HG03097 (cell line): ENCODE results near the gene TCEAL4.

Experiments
- ATAC-seq: cut with Tn5 transposase; IDR thresholded peaks from one replicate; pipeline ENCODE4 v1.9.1; 2021; ENCODE audit not compliant: unreplicated experiment, low FRiP score

The TCEAL4 gene

DNA sequence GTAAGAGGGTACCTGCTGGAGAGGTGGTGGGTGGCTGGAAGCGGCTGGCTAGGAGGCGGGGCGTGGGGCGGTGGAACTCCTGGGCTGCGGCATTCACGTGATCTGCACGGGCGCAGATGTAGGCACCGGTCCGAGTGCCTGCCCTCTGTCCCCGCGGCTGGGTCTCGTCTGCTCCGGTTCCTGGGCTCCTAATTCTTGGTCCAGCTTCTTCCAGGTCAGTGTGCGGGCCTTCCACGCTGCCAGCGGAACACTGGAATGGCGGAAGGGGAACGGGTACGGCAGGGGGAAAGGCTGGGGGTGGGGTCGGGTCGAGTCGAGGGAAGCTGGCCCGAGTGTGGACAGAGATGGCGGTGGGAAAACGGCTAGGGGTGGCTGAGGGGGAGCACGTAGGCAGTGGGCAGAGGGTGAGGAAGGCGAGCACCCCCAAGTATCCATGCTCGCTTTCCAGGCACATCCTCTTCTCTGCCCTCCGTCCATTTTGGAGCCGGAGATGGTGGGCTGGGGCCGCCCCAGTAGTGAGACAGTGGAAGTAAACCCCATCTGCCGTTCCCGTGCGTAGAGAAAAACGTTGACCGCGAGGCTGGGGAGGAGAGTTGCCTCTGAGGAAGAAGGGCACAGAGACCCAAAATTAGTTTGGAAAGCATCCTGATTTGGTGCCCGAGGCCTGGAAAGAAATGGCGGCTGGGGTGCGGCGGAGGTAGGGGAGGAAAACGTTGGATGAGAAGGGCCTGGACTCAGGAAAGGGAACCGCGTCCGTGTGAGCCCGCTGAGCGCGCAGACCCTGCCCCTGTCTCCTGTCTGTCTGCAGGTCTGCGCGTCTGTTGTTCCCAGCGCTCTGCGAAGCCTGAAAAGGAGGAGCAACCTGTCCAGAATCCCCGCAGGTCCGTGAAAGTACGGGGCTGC is at the start of gene TCEAL4:
TCEAL4 (plus strand) TSS at position 105 of the 903 bp plus-strand sequence. CDS start 1,161 bp downstream, outside the sequence.
- ATAC-seq, result no peak

DNA sequence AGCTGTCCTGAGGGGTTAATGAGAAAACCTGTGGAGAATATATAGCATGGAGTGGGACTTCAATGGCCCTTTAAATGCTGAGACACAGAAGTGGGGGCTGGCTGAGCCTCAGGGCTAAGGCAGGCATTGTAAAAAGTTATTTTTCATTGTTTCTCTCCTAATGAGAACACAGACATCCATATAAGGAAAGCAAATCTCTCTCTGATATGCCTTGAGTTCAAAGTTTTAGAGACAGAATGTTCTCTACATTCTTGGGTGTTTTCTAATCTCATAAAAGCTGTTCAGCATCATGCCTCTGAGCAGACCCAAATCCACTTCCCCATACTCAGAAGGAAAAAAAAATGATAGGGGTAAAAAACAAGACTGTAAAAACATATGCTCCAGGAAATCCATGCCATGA is 49.2 kb upstream of the TCEAL4 start:
- no peak for ATAC-seq

DNA sequence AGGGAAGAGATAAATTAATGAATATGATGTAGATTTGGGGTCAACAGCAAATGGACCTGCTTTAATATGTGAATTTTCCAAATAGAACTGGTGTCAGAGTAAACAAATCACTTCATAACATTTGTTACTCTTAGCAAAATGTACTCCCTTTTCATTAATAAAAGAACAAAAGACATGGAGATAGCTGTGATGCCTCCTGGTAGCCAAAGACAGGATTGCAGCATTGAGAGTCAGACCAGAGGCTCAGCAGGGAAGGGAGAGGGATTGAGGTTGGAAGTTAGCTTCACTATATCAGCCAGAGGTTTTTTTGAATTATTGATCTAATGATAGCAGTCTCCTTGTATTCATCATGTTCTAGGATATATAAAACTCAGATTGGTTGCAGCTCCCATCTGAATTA is 48.6 kb upstream of the TCEAL4 start:
- ATAC-seq, result no peak

DNA sequence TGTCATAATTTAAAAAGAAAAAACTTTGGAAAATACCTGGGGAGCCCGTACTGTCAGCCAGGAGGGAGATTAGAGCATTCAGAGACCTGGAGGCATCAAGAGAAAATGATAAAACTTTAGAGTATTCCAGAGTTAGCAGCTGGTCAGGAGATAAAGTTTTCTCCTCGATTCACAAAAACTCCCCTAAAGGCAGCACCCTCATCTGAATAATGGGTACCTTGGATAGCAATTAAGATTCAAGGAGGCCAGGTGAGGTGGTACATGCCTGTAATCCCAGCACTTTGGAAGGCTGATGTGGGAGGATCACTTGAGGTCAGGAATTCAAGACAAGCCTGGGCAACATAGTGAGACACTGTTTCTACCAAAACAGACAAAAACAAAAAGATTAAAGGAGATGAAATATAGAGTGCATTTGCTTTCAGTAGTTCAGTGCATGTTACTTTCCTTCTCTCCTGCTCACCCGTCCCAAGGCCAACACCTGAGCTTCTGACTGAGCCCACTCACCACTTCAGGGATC is 47.4 kb upstream of the TCEAL4 start:
- ATAC-seq, result no peak

DNA sequence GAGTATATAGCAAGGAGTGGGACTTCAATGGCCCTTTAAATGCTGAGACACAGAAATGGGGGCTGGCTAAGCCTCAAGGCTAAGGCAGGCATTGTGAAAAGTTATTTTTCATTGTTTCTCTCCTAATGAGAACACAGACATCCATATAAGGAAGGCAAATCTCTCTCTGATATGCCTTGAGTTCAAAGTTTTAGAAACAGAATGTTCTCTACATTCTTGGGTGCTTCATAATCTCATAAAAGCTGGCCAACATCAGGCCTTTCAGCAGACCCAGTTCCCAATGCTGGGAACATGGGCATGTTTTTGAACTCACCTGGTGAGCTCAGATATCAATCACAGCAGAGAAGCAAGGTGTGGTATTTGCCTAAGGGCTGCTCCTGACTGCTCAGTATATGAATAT is 46.6 kb upstream of the TCEAL4 start:
- ATAC-seq, result no peak

DNA sequence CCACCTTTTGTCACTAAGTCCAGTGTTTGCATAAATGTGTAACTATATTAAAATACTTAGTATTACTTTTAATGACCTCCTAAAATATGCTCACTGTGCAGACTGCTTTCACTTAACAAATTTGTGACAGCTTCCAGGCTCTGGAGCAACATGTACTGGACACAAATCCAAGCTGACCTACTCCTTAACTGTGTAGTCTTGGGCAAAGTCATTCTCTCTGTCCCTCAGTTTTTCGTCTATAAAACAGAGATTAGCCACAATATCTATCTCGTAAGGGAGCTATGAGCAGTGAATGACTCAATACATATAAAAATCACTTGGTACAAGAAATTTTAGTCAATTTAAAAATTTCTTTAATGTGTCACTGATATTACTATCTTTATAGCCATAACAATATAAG is 45.6 kb upstream of the TCEAL4 start:
- no peak for ATAC-seq

DNA sequence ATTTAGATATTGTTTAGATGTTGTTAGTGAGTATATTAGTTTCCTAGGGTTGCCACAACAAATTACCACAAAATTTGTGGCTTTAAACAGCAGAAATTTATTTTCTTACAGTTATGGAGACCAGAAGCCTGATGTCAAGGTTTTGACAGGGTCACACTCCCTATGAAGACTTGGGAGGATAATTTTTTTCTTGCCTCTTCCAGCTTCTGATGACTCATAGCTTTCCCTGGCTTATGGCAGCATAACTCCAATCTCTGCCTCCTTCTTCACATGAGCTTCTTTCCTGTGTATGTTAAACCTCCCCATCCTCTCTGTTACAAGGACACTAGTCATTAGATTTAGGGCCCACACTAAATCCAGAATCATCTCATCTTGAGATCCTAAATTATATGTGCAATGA is 45.2 kb upstream of the TCEAL4 start:
- no peak for ATAC-seq

DNA sequence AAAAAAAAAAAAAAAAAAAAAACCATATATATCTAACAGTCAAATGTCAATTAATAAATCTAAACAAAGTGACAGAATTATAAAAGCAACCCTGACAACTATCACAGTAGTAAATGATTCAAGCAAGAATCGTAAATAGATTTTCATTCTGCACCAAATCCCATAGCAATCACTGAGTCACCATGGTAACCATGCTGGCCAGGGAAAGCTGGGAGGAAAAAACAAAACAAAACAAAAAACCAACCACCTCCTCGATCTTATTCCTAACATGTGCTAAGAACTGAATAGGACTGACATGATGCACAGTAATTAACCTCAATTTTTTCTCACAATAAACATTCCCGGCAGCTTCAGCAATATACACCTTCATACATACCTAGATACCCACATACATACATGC is 35.4 kb upstream of the TCEAL4 start:
- no peak for ATAC-seq

DNA sequence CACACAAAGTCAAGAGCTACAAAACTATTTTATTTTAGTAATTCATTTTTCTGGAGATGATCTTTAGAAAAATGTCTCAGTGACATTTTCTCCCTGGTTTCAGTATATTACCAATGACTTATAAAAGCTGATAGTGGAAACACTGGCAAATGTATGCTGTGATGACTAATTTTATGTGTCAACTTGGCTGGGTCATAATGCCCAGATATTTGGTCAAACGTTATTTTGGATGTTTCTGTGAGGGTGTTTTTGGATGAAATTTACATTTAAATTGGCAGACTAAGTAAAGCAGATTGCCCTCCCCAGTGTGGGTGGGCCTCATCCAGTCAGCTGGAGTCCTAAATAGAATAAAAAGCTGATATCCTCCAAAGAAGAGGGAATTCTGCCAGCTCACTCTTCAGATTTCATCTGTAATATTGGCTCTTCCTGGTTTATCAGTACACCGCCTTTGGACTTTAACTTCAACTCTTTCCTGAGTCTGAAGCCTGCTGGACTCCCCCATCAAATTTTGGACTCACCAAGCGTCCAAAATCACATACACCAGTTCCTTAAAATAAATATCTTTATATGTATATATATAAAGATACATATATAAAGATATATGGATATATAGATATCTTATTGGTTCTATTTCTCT is 34.8 kb upstream of the TCEAL4 start:
- ATAC-seq, result no peak

DNA sequence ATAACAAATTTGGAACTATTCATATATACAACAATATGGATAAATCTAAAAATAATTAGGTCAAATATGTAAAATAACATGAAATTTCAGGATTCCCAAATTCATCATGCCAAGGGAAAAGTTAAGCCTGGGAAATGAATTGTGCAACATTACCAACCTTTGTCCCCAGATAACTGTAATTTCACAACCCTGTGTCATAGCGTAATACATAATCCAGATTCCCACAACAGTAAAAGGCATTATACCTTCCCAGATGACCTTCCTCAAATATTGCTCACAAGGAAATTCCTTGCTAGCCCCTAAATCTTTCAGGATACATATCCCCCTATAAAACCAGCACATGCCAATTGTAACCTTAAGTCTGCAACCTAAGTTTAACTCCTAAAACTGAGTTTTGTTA is 33.1 kb upstream of the TCEAL4 start:
- ATAC-seq, result no peak

DNA sequence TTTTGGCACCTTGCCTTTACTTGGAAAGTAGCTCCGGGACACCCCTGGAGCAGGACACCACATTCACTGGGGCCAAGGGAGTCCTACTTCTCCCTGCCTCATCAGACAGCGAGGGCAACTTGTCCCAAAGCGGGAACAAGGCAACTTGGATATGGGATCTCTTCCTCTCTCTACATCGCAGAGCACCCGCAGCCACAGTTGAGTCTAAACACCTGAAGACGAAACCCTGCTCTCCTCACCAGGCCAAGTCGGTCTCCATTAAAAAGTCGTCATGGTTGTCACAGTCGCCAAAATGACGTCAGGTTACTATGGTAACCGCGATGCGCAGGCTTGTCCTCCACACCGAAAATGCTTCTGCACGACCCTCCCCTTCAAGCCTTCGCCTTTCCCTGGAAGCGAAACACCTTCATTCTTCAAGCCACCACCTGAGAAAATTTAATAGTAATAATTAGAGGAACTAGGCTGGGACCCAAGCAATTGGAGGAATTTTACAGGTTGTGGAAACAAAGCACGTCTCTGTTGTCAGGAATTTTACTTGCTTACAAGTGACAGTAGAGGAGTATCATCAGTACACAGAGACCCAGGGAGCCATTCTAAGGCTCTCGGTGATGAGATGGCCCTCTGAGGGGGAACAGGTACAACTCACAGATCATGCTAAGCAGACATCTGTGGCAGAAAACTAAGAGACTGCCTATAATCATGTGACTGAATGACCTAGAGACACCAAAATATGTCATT is 30.5 kb upstream of the TCEAL4 start:
- ATAC-seq, result peak; percentile 85

DNA sequence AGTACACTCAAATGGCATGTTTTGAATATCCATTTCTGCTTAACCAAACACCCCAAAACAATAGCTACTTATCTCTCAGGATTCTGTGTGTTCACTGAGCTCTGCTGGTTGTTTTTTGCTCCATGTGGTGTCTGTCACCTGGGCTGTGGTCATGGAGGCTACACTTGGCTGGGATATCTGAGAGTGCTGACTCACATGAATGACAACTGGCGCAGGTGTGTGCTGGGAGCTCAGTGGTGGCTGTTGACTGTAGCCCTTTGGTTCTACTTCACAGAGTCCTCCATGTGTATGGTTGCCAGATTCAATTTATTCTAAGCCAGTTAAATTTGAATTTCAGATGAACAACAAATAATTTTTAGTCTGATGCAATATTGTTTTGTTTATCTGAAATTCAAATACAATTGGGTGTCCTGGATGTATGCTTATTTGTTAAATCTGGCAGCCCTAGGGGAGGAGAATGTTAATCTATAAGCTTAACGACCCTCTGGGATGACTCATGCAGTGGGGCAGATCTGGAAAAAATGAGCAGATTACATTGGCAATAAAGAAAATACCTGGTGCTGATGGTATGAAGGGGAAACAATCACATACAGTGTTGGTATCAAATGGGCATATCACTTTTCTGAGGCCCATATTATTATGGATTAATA is 28.2 kb upstream of the TCEAL4 start:
- no peak for ATAC-seq

DNA sequence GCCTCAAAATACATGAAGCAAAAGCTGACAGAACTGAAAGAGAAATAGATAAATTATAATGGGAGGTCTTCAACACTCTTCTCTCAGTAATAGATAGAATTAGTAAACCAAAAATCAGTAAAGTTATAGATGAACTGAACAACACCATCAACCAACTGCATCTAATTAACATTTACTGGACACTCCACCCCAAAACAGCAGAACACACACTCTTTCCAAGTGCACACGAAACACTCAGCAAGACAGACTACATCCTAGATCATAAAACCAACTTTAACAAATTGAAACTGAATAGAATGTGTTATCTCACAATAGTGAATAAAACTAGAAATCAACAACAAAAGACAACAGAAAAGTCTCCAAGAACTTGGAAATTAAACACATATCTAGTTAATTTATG is 25.1 kb upstream of the TCEAL4 start:
- no peak for ATAC-seq

DNA sequence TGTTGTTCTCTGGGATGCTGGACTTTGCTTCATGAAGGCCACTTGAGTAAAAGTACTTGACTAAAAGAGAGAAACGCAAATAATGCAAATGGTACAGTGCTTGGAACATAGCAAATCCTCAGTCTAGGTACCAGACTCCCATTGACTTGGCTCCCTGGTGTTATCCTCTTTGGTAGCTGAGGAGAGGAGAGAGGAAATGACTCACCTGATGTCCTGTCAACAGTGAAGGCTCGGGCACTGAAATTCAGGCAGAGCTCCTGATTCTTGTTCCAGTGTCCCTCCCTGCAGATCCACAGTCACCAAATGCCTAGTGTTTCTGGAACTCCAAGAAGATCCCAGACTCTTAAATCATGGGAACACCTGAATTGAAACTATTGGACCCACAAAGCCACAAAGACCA is 22.5 kb upstream of the TCEAL4 start:
- no peak for ATAC-seq

DNA sequence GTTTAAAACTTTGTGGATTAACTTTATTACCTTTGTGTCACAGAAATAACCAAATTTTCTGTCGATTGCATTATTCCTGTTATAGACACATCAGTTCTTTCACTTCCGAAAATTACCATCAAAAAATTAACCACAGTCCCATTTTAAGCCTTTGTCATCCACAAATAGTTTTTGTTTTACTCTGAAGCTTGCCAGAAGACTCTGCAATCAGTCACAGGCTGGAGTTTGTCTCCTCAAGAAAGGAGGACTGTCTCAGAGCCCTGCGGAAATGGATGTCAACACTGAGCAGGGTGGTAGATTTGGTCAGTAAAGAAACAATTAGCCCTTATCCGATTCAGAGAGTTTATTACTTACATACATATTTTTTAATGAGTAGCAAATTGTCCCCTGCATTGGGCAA is 20.1 kb upstream of the TCEAL4 start:
- no peak for ATAC-seq

DNA sequence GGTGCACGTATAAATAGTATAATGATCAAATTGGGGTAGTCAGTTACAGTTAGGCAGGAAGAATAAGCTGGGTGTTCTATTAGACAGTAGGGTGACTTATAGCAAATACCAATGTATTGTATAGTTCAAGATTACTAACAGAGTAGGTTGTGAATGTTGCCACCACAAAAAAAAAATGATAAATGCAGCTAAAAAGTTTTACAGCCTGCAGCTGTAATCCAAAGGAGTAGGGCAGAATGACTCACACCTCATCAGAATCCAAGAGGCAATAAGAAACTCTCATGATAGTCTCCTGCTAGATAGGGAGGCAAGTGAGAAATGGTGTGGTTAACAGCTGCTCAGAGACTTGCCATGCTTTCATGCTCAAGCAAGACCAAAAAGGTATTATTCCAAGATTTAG is 19.6 kb upstream of the TCEAL4 start:
- no peak for ATAC-seq

DNA sequence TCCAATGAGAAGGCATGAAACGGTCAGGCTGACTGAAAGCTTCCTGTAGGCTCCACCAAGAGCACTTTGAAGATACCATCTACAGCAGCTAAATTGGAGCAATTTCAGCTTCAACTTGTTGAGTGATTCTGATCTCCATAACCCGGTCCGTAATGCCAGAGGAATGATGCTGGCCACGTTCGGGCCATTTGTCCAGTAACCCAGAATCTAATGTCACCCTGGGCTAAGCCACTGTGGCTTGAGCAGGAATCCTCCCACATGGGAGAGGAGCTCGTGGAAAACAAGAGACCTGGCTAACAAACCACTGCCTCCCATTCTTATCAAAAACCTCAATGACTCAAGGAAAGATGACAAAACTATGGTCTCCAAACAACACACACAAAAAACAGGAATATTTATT is 14.2 kb upstream of the TCEAL4 start:
- ATAC-seq, result no peak

DNA sequence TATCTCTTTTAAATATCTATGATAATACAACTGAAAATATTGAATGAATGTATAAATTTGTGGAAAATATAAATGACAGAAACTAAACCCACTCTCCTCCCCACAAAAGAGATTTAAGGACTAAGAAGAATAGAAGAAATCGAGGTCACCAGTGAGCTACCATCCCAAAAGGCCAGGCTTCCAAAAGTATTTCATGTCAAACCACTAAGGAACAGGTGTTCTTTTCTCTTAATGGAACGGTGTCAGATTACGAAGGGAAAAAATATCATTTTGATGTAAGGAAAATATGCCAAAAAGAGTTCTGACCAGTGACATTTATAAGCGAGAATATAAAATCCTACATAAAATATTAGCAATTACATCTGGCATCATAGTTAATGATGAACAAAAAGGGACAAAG is 13.6 kb upstream of the TCEAL4 start:
- ATAC-seq, result no peak

DNA sequence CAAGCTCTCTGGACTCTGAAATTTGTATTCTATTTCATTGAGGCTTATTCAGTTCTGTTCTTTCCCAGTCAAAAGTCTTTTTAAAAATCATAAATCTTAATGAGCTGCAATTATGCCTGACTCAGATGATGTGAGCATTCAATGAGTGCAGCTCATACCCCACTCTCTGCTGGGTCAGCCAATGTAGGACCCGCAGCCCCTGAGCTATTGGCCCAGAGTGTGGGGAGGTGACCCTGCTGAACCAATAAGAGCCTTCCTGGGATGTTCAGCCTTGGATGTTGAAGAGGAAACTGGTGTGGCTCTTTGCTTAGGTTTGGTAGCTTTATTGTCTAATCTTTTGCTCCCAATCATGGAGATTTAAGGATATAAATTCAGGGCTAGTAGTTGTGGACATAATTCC is 12.1 kb upstream of the TCEAL4 start:
- no peak for ATAC-seq

DNA sequence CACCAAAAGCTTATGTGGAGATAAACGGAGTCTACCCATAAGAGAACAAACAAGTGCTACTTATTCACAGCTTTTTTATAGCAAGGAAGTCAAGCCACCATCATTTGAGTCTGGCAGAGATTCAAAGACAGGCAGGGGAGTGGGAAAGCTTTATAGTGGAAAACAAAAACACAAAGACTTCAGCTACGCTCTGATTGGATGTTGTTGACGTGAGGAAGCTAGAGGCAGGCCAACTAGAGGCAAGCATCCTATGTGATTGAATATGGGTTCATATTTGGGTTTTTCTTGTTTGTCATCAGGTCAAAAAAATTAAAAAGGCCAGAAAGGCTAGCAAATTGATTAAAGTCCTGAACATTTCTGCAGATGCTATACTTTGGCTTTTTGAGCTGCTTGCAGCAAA is 719 bp upstream of the TCEAL4 start:
- no peak for ATAC-seq

DNA sequence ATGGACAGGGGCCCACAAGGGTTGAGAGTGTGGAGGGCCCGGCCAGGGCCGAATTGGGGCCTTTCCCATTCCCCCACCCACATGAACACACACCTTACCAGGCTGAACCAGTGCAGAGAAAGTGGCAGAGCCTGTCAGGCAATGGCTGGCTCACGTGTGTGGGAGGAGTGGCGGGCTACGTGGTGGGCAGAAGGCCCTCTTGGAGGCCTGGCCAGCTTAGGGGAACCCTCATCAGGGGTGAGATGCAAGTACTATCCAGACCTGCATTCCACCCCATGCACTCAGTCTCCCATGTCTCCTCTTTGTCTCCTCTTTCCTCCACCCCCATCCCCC is 965 bp downstream of the TCEAL4 start:
- no peak for ATAC-seq
